Fibroblast of lung (primary cell): ENCODE data around the gene CHCHD5. TPM values are rescaled to one million over a fixed set of nuclear protein-coding genes. Genes with fewer than 3 reads are reported as not detected.
"Not testable (repeated sequence)": the region's sequence is repeated elsewhere in the genome, so short reads cannot be mapped to it uniquely, and the experiment has no call there.

Source experiments
- DNase-seq, 2 donors: peaks; one replicate each; pipeline versions ENCODE4 v3.0.0 to v3.0.0-alpha.2; 2010; ENCODE audit warnings: low read depth in 2 of 2
- H2AFZ ChIP-seq: 2 replicates; pipeline ENCODE4 v1.5.1; 2012; ENCODE audit warnings: low read length, control low read depth, inconsistent platforms
- H3K27ac ChIP-seq: 2 replicates; pipeline ENCODE4 v1.5.1; 2011; ENCODE audit warnings: low read length, control low read depth; ENCODE audit not compliant: insufficient read depth
- H3K27me3 ChIP-seq: 2 replicates; pipeline ENCODE4 v1.5.1; 2011; ENCODE audit warnings: mild to moderate bottlenecking, low read length; ENCODE audit not compliant: control insufficient read depth, insufficient read depth
- H3K36me3 ChIP-seq: 2 replicates; pipeline ENCODE4 v1.5.1; 2011; ENCODE audit warnings: low read length; ENCODE audit not compliant: control insufficient read depth, insufficient read depth
- H3K4me1 ChIP-seq: 2 replicates; pipeline ENCODE4 v1.5.1; 2011; ENCODE audit warnings: low read length; ENCODE audit not compliant: control insufficient read depth, insufficient read depth; ENCODE audit errors: extremely low read depth
- H3K4me2 ChIP-seq: 2 replicates; pipeline ENCODE4 v1.5.1; 2011; ENCODE audit warnings: low read length, control low read depth; ENCODE audit not compliant: insufficient read depth; ENCODE audit errors: extremely low read depth
- H3K4me3 ChIP-seq, 4 experiments: fragments of 200-600 bp in 1 of 4; sonication (generic) in 1 of 4; replicated peaks in 1 of 4; 2 replicates each; pipeline ENCODE4 v1.5.1; 2011 to 2016; ENCODE audit warnings: low read length in 4 of 4, low read depth in 3 of 4, mild to moderate bottlenecking in 3 of 4, control low read depth in 2 of 4, inconsistent platforms in 1 of 4, mixed read lengths in 1 of 4; ENCODE audit not compliant: insufficient read depth in 1 of 4; ENCODE audit errors: control extremely low read depth in 1 of 4
- H3K79me2 ChIP-seq: 2 replicates; pipeline ENCODE4 v1.5.1; 2012; ENCODE audit warnings: mild to moderate bottlenecking, low read length, inconsistent platforms; ENCODE audit not compliant: control insufficient read depth, insufficient read depth
- H3K9ac ChIP-seq: 2 replicates; pipeline ENCODE4 v1.5.1; 2011; ENCODE audit warnings: mild to moderate bottlenecking, low read length, control low read depth; ENCODE audit not compliant: insufficient read depth
- H3K9me3 ChIP-seq: 2 replicates; pipeline ENCODE4 v1.5.1; 2012; ENCODE audit warnings: low read depth, low read length; ENCODE audit not compliant: control insufficient read depth, insufficient read depth
- H4K20me1 ChIP-seq: 2 replicates; pipeline ENCODE4 v1.5.1; 2011; ENCODE audit warnings: low read length; ENCODE audit not compliant: control insufficient read depth, insufficient read depth; ENCODE audit errors: extremely low read depth
- CTCF ChIP-seq, 2 donors: IDR thresholded peaks in 1 of 2; conservative IDR thresholded peaks in 1 of 2; 1 replicate in 1 of 2; 2 replicates in 1 of 2; pipeline ENCODE4 v1.5.1; 2011 to 2012; ENCODE audit warnings: low read length in 2 of 2, control low read depth in 1 of 2, inconsistent platforms in 1 of 2, low read depth in 1 of 2, mild to moderate bottlenecking in 1 of 2
- EZH2 ChIP-seq: IDR thresholded peaks from 2 replicates; pipeline ENCODE4 v1.5.1; 2012; ENCODE audit warnings: low read length, control low read depth, mild to moderate bottlenecking; ENCODE audit errors: missing control alignments
- polyA minus RNA-seq: library from RNA; depleted of rRNA, polyadenylated mRNA; stranded (reverse); fragments of >200 nt; gene quantifications from 2 replicates; pipeline ENCODE4 v1.2.3, GENCODE V29; 2011; ENCODE audit warnings: low replicate concordance
- polyA plus RNA-seq, 2 donors: library from polyadenylated mRNA; depleted of rRNA in 1 of 2; stranded (reverse) in 1 of 2; unstranded in 1 of 2; fragments of >200 nt; gene quantifications; 2 replicates each; pipeline ENCODE4 v1.2.1, GENCODE V29; 2011 to 2012; ENCODE audit warnings: missing spikeins in 1 of 2
- total RNA-seq: library from RNA; depleted of rRNA; stranded (reverse); fragments of >200 nt; gene quantifications from 2 replicates; pipeline ENCODE4 v1.2.1, GENCODE V29; 2014

Gene CHCHD5
- 11.0 and 17.0 TPM in 2 replicates for total RNA-seq
- polyA plus RNA-seq, result 10.5 and 18.0 TPM in 2 replicates
- 52.6 and 77.5 TPM in 2 replicates for polyA plus RNA-seq (2012)
- polyA minus RNA-seq, result 9.9 and 22.2 TPM in 2 replicates

- Histone ChIP-seq H3K4me1 (peaks cover 9% of the 10 kb centered on the region), H3K4me2 (peak within 1 kb of the TSS; percentile 99)
- TF ChIP-seq EZH2, result no peak
- peak in 1 of 2 donors; percentile 15 for TF ChIP-seq CTCF (conservative IDR thresholded peaks at IDR 0.05 in 1 of 2, IDR thresholded peaks at IDR 0.05 in 1 of 2; ENCODE audit: low read depth in 1 of 2, low read length in 2 of 2)
Measured at GRCh38 chr2:112584134-112584890, at the start of gene CHCHD5. Gene CHCHD5 (plus strand): TSS chr2:112584609. CDS start chr2:112584648, 39 bp downstream.

GRCh38 chr2:112534826-112535225 lies 49.6 kb upstream of the CHCHD5 start:
- Histone ChIP-seq H3K36me3 (peaks cover 6% of the 10 kb centered on the region), H3K9ac (no peak overlapping the region), H3K4me1 (no peaks in the 10 kb centered on the region), H4K20me1 (no peaks in the 10 kb centered on the region), H3K4me3 (no peak overlapping the region), H3K79me2 (no peaks in the 10 kb centered on the region), H3K9me3 (no peaks in the 10 kb centered on the region), H3K27me3 (no peaks in the 10 kb centered on the region), H3K27ac (no peak overlapping the region), H2AFZ (no peak overlapping the region), H3K4me2 (no peak overlapping the region)
- no peak for DNase-seq
- TF ChIP-seq EZH2 (no peak), CTCF (conservative IDR thresholded peaks at IDR 0.05 in 1 of 2, IDR thresholded peaks at IDR 0.05 in 1 of 2; ENCODE audit: low read depth in 1 of 2, low read length in 2 of 2) (no peak)

More at GRCh38 chr2:112584134-112584890, at the start of gene CHCHD5:
- H3K27ac ChIP-seq, result peak within 1 kb of the TSS; percentile 98
- peak within 1 kb of the TSS; percentile 96 for H2AFZ ChIP-seq
- no peaks in the 10 kb centered on the region for H3K79me2 ChIP-seq
- no peaks in the 10 kb centered on the region for H3K9me3 ChIP-seq
- H3K4me3 ChIP-seq, result peak within 1 kb of the TSS; percentile 83 to 94 (median 92)
- H3K9ac ChIP-seq, result peak within 1 kb of the TSS; percentile 87
- H3K27me3 ChIP-seq, result no peaks in the 10 kb centered on the region
- DNase-seq, result peak; percentile 97
- peaks cover 3% of the 10 kb centered on the region for H3K36me3 ChIP-seq
- no peaks in the 10 kb centered on the region for H4K20me1 ChIP-seq

- H3K9ac ChIP-seq, H3K4me3 ChIP-seq, H2AFZ ChIP-seq, H3K36me3 ChIP-seq, H3K27me3 ChIP-seq, H3K9me3 ChIP-seq, H4K20me1 ChIP-seq, H3K27ac ChIP-seq, H3K4me1 ChIP-seq, DNase-seq, H3K4me2 ChIP-seq, H3K79me2 ChIP-seq: not testable (repeated sequence)
Measured at GRCh38 chr2:112536665-112537064, 47.7 kb upstream of the CHCHD5 start.
